ENCODE data around the gene ERBB4.

ERBB4 gene

DNA sequence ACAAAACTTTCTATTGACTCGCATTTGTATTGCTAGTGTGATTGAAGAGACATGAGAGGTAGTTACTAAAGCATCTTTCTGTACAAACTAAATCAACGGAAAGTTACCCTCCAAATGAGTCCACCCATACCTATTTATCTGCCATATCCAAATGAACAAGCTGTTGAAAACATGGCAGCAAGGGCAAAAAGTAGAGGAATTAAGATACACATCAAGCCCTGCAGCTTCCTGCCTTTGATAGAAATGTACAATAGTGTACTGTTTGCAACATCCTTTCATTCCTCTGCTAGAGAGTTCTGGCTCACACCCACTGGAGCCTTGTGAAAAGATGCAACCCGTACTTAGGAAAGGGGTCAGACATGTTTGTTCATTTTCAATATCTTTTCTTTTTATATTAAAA, 122.5 kb downstream of the ERBB4 start:
- no peak for DNase-seq (ENCODE audit: low spot score)
- no peaks in the 10 kb centered on the region for H3K27me3 ChIP-seq (ENCODE audit: control insufficient read depth in 3 of 3, insufficient read depth in 3 of 3, low read depth in 1 of 3, low read length in 3 of 3)
- no CpG with 5 or more reads among the region's 3 CpGs for WGBS, 2 donors (ENCODE audit: extremely low coverage in 2 of 2, insufficient read length in 2 of 2, insufficient replicate concordance in 1 of 2)
- H3K23ac ChIP-seq (ENCODE audit: low read depth, low read length, poor library complexity), result no peak overlapping the region
- no peak overlapping the region for H3K4me3 ChIP-seq (ENCODE audit: low read length in 2 of 2)
- no peak overlapping the region for H4K91ac ChIP-seq (ENCODE audit: low read depth, low read length, poor library complexity)
- H3K18ac ChIP-seq (ENCODE audit: low read length), result no peak overlapping the region
- no peak overlapping the region for H3K4ac ChIP-seq (ENCODE audit: low read length)
- H2BK12ac ChIP-seq (ENCODE audit: low read length), result no peak overlapping the region
- no peak overlapping the region for H3K27ac ChIP-seq (replicated peaks; ENCODE audit: low read length)
- H2BK5ac ChIP-seq (ENCODE audit: low read length), result no peak overlapping the region
- H3K9ac ChIP-seq (ENCODE audit: low read depth, low read length, poor library complexity), result no peak overlapping the region
- no peak overlapping the region for H2BK15ac ChIP-seq (ENCODE audit: low read length)
- no peak overlapping the region for H2AK5ac ChIP-seq (ENCODE audit: low read depth, low read length)
- no peaks in the 10 kb centered on the region for H3K79me1 ChIP-seq (ENCODE audit: low read depth, low read length)
- H2AFZ ChIP-seq (ENCODE audit: low read length), result peak overlapping the region; percentile 60
- no peaks in the 10 kb centered on the region for H3K36me3 ChIP-seq (replicated peaks in 1 of 2; ENCODE audit: control insufficient read depth in 2 of 2, insufficient read depth in 2 of 2, low read length in 2 of 2)
- H2BK120ac ChIP-seq (ENCODE audit: low read depth, low read length), result no peak overlapping the region
- peaks cover 0 to 5% of the 10 kb centered on the region in 2 donors for H3K9me3 ChIP-seq (replicated peaks in 1 of 2; ENCODE audit: control insufficient read depth in 2 of 2, insufficient read depth in 1 of 2, low read depth in 1 of 2, low read length in 2 of 2)
- no peak overlapping the region for H3K4me2 ChIP-seq (ENCODE audit: insufficient read depth, low read length, poor library complexity, severe bottlenecking)
- H4K8ac ChIP-seq (ENCODE audit: low read depth, low read length), result no peak overlapping the region
- no peak overlapping the region for H3K14ac ChIP-seq (ENCODE audit: low read length)
- H3K4me1 ChIP-seq (ENCODE audit: control insufficient read depth in 2 of 2, insufficient read depth in 1 of 2, low read depth in 1 of 2, low read length in 2 of 2), result peaks cover 4% of the 10 kb centered on the region in 2 donors

DNA sequence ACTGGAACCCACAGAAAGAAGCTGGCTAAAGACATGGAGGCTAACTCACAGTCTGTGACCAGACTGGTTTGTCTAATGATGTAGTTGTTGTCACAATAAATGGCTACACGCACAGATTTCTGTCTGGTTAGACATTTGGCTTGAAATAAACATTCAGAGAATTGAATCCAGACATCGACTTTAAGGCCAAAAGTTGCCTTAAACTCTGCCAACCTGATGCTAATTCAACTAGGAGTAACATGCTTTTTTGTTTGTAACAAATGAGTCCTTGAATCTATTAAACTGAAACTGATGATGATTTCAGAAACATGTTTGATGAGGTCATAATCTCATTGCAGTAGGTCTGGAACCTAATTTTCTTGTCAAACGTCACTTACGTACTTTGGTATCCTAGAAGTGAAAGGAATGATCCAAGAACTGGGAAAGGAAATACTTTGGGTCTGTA, 123.8 kb downstream of the ERBB4 start:
- no peak overlapping the region for H4K91ac ChIP-seq (ENCODE audit: low read depth, low read length, poor library complexity)
- no peaks in the 10 kb centered on the region for H3K36me3 ChIP-seq (replicated peaks in 1 of 2; ENCODE audit: control insufficient read depth in 2 of 2, insufficient read depth in 2 of 2, low read length in 2 of 2)
- peaks cover 4% of the 10 kb centered on the region in 2 donors for H3K4me1 ChIP-seq (ENCODE audit: control insufficient read depth in 2 of 2, insufficient read depth in 1 of 2, low read depth in 1 of 2, low read length in 2 of 2)
- H2BK15ac ChIP-seq (ENCODE audit: low read length), result no peak overlapping the region
- no peak overlapping the region for H2AK5ac ChIP-seq (ENCODE audit: low read depth, low read length)
- no peak overlapping the region for H2BK120ac ChIP-seq (ENCODE audit: low read depth, low read length)
- no peak overlapping the region for H3K9ac ChIP-seq (ENCODE audit: low read depth, low read length, poor library complexity)
- H3K27me3 ChIP-seq (ENCODE audit: control insufficient read depth in 3 of 3, insufficient read depth in 3 of 3, low read depth in 1 of 3, low read length in 3 of 3), result no peaks in the 10 kb centered on the region
- no peak overlapping the region for H3K18ac ChIP-seq (ENCODE audit: low read length)
- H3K4ac ChIP-seq (ENCODE audit: low read length), result no peak overlapping the region
- H3K23ac ChIP-seq (ENCODE audit: low read depth, low read length, poor library complexity), result no peak overlapping the region
- peaks cover 0 to 5% of the 10 kb centered on the region in 2 donors for H3K9me3 ChIP-seq (replicated peaks in 1 of 2; ENCODE audit: control insufficient read depth in 2 of 2, insufficient read depth in 1 of 2, low read depth in 1 of 2, low read length in 2 of 2)
- WGBS, 2 donors (ENCODE audit: extremely low coverage in 2 of 2, insufficient read length in 2 of 2, insufficient replicate concordance in 1 of 2), result no CpG with 5 or more reads among the region's 4 CpGs
- H3K14ac ChIP-seq (ENCODE audit: low read length), result no peak overlapping the region
- no peak for DNase-seq (ENCODE audit: low spot score)
- no peak overlapping the region for H3K4me3 ChIP-seq (ENCODE audit: low read length in 2 of 2)
- no peak overlapping the region for H4K8ac ChIP-seq (ENCODE audit: low read depth, low read length)
- H2AFZ ChIP-seq (ENCODE audit: low read length), result peak overlapping the region; percentile 0
- no peak overlapping the region for H3K27ac ChIP-seq (replicated peaks; ENCODE audit: low read length)
- no peaks in the 10 kb centered on the region for H3K79me1 ChIP-seq (ENCODE audit: low read depth, low read length)
- H2BK5ac ChIP-seq (ENCODE audit: low read length), result no peak overlapping the region
- no peak overlapping the region for H2BK12ac ChIP-seq (ENCODE audit: low read length)
- H3K4me2 ChIP-seq (ENCODE audit: insufficient read depth, low read length, poor library complexity, severe bottlenecking), result no peak overlapping the region

DNA sequence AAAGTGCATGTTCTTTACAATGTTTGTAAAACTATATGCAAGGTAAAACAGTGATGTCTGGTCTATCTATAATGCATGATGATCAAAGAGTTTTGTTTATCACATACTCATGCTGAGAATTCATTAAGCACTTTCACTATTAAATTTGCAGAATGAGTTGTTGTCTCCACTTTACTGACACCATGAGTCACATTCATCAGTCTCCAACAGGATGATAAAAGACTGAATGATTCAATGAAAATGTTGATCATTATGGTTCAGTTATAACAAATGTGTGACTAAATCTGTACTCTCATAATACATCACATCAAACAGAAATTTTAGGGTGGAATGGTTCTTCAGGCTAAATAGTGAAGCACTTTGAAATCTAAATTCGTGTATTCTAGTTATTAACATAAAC, 129.0 kb downstream of the ERBB4 start:
- no CpG with 5 or more reads among the region's 1 CpG for WGBS, 2 donors (ENCODE audit: extremely low coverage in 2 of 2, insufficient read length in 2 of 2, insufficient replicate concordance in 1 of 2)
- Histone ChIP-seq H3K9me3 (replicated peaks in 1 of 2; ENCODE audit: control insufficient read depth in 2 of 2, insufficient read depth in 1 of 2, low read depth in 1 of 2, low read length in 2 of 2) (peaks cover 0 to 5% of the 10 kb centered on the region in 2 donors), H3K36me3 (replicated peaks in 1 of 2; ENCODE audit: control insufficient read depth in 2 of 2, insufficient read depth in 2 of 2, low read length in 2 of 2) (peaks cover 0 to 2% of the 10 kb centered on the region in 2 donors), H3K23ac (ENCODE audit: low read depth, low read length, poor library complexity) (no peak overlapping the region), H3K27me3 (ENCODE audit: control insufficient read depth in 3 of 3, insufficient read depth in 3 of 3, low read depth in 1 of 3, low read length in 3 of 3) (no peaks in the 10 kb centered on the region), H2BK15ac (ENCODE audit: low read length) (no peak overlapping the region), H3K9ac (ENCODE audit: low read depth, low read length, poor library complexity) (no peak overlapping the region), H2BK12ac (ENCODE audit: low read length) (no peak overlapping the region), H3K27ac (replicated peaks; ENCODE audit: low read length) (no peak overlapping the region), H2AK5ac (ENCODE audit: low read depth, low read length) (no peak overlapping the region), H3K4me2 (ENCODE audit: insufficient read depth, low read length, poor library complexity, severe bottlenecking) (no peak overlapping the region), H3K4ac (ENCODE audit: low read length) (no peak overlapping the region), H2BK120ac (ENCODE audit: low read depth, low read length) (no peak overlapping the region), H3K14ac (ENCODE audit: low read length) (no peak overlapping the region), H3K18ac (ENCODE audit: low read length) (no peak overlapping the region), H3K4me3 (ENCODE audit: low read length in 2 of 2) (no peak overlapping the region), H2AFZ (ENCODE audit: low read length) (no peak overlapping the region), H4K91ac (ENCODE audit: low read depth, low read length, poor library complexity) (no peak overlapping the region), H3K4me1 (ENCODE audit: control insufficient read depth in 2 of 2, insufficient read depth in 1 of 2, low read depth in 1 of 2, low read length in 2 of 2) (no peaks in the 10 kb centered on the region), H4K8ac (ENCODE audit: low read depth, low read length) (no peak overlapping the region), H2BK5ac (ENCODE audit: low read length) (no peak overlapping the region), H3K79me1 (ENCODE audit: low read depth, low read length) (no peaks in the 10 kb centered on the region)
- no peak for DNase-seq (ENCODE audit: low spot score)

DNA sequence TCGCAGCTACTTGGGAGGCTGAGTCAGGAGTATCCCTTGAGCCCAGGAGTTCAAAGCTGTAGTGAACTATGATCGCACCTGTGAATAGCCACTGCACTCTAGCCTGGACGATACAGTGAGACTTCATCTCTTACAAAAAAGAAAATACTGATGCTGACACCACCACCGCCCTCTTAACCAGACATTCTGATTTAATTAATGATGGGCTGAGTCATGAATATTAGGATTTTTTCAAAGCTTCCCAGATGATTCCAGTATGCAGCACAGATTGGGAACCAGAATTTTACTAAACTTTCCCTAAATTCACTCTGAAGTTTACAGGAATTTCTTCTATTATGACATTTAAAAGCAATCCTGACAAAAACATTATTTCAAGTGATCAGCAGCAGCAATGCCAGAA, 130.1 kb downstream of the ERBB4 start:
- Histone ChIP-seq H3K4me1 (ENCODE audit: control insufficient read depth in 2 of 2, insufficient read depth in 1 of 2, low read depth in 1 of 2, low read length in 2 of 2) (no peaks in the 10 kb centered on the region), H2AK5ac (ENCODE audit: low read depth, low read length) (no peak overlapping the region), H3K18ac (ENCODE audit: low read length) (no peak overlapping the region), H3K4me2 (ENCODE audit: insufficient read depth, low read length, poor library complexity, severe bottlenecking) (no peak overlapping the region), H3K9me3 (replicated peaks in 1 of 2; ENCODE audit: control insufficient read depth in 2 of 2, insufficient read depth in 1 of 2, low read depth in 1 of 2, low read length in 2 of 2) (peaks cover 0 to 5% of the 10 kb centered on the region in 2 donors), H4K8ac (ENCODE audit: low read depth, low read length) (no peak overlapping the region), H2BK120ac (ENCODE audit: low read depth, low read length) (no peak overlapping the region), H3K4ac (ENCODE audit: low read length) (no peak overlapping the region), H3K14ac (ENCODE audit: low read length) (no peak overlapping the region), H2BK15ac (ENCODE audit: low read length) (no peak overlapping the region), H2AFZ (ENCODE audit: low read length) (no peak overlapping the region), H3K4me3 (ENCODE audit: low read length in 2 of 2) (no peak overlapping the region), H2BK12ac (ENCODE audit: low read length) (no peak overlapping the region), H3K23ac (ENCODE audit: low read depth, low read length, poor library complexity) (no peak overlapping the region), H3K27ac (replicated peaks; ENCODE audit: low read length) (no peak overlapping the region), H4K91ac (ENCODE audit: low read depth, low read length, poor library complexity) (no peak overlapping the region), H3K27me3 (ENCODE audit: control insufficient read depth in 3 of 3, insufficient read depth in 3 of 3, low read depth in 1 of 3, low read length in 3 of 3) (no peaks in the 10 kb centered on the region), H3K79me1 (ENCODE audit: low read depth, low read length) (no peaks in the 10 kb centered on the region), H3K36me3 (replicated peaks in 1 of 2; ENCODE audit: control insufficient read depth in 2 of 2, insufficient read depth in 2 of 2, low read length in 2 of 2) (peaks cover 0 to 2% of the 10 kb centered on the region in 2 donors), H2BK5ac (ENCODE audit: low read length) (no peak overlapping the region), H3K9ac (ENCODE audit: low read depth, low read length, poor library complexity) (no peak overlapping the region)
- WGBS, 2 donors (ENCODE audit: extremely low coverage in 2 of 2, insufficient read length in 2 of 2, insufficient replicate concordance in 1 of 2), result no CpG with 5 or more reads among the region's 4 CpGs
- DNase-seq (ENCODE audit: low spot score), result no peak

All from neuronal stem cell (in vitro differentiated cells).